ENCODE data around the gene BAX. TPM values are rescaled to one million over a fixed set of nuclear protein-coding genes. Genes with fewer than 3 reads are reported as not detected.

BAX gene
- total and polyA plus RNA-seq, 2 of the 13 experiments (the other 11 are each of a cell fraction or from before 2014, with no cell fraction given) = 139 to 176 TPM

DNA sequence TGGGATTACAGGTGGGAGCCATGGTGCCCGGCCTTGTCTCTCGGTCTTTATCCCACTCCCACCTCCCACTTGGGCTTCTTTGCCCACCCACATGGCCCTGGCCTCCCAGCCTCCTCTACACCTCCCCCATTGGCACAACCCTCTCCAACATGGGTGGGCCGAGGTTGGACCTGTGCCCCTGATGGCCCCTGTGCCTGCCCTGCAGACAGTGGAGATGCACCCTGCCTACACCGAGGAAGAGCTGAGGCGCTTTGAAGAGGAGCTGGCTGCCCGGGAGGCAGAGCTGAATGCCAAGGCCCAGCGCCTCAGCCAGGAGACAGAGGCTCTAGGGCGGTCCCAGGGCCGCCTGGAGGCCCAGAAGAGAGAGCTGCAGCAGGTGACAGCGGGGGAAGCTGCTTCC is 33.7 kb upstream of the BAX start:
- Histone ChIP-seq H3K36me3 (replicated peaks in 1 of 2; ENCODE audit: control insufficient read depth in 1 of 2, insufficient read depth in 2 of 2, low read length in 2 of 2) (peaks cover 5 to 25% of the 10 kb centered on the region in 2 experiments; a peak in 4 of 5 replicates), H3K79me2 (ENCODE audit: insufficient read depth, low read length) (no peaks in the 10 kb centered on the region), H3K9ac (ENCODE audit: insufficient read depth, low read depth, low read length) (no peak overlapping the region), H3K4me1 (ENCODE audit: insufficient read depth, low read length) (no peaks in the 10 kb centered on the region), H4K20me1 (ENCODE audit: insufficient read depth, low read length) (no peaks in the 10 kb centered on the region), H3K9me3 (ENCODE audit: low read length) (no peaks in the 10 kb centered on the region), H3K27ac (ENCODE audit: extremely low read length, insufficient read depth, low read length) (no peak overlapping the region), H3K4me3 (replicated peaks in 1 of 3; ENCODE audit: insufficient read depth in 1 of 3, low read depth in 2 of 3, low read length in 3 of 3) (no peak overlapping the region), H2AFZ (ENCODE audit: low read length) (no peak overlapping the region), H3K27me3 (ENCODE audit: control insufficient read depth in 1 of 2, insufficient read depth in 2 of 2, low read length in 2 of 2) (no peaks in the 10 kb centered on the region), H3K4me2 (ENCODE audit: low read depth, low read length) (no peak overlapping the region)
- no peak for TF ChIP-seq HDAC6 (IDR thresholded peaks at IDR 0.05; ENCODE audit: low read depth, low read length)
- TF ChIP-seq AGO2 (optimal IDR thresholded peaks at IDR 0.05; ENCODE audit: low read depth, low read length) = peak; percentile 20
- no peak for FAIRE-seq
- ChIA-PET CTCF (ENCODE audit: low intra/inter-chr PET ratio, low total read pairs) (no interaction called here), POLR2A (no interaction called here)
- ATAC-seq = no peak; the same call in 2 of the 3 replicates
- in situ Hi-C loops (cut with HindIII; ENCODE audit: extremely low pct_ligation_motif_present, low pct_unique_long_range_greater_than_20kb) (no loop called here), intact Hi-C loops (cut with micrococcal nuclease; ENCODE audit: unreplicated experiment) (no loop called here)
- no peak for DNase-seq (ENCODE audit: low spot score)
- BruUV-seq (replicated peaks) = no TSS peak
- 76% methylated on average over 7 of the region's 10 CpGs for WGBS (ENCODE audit: low lambda C conversion rate)

DNA sequence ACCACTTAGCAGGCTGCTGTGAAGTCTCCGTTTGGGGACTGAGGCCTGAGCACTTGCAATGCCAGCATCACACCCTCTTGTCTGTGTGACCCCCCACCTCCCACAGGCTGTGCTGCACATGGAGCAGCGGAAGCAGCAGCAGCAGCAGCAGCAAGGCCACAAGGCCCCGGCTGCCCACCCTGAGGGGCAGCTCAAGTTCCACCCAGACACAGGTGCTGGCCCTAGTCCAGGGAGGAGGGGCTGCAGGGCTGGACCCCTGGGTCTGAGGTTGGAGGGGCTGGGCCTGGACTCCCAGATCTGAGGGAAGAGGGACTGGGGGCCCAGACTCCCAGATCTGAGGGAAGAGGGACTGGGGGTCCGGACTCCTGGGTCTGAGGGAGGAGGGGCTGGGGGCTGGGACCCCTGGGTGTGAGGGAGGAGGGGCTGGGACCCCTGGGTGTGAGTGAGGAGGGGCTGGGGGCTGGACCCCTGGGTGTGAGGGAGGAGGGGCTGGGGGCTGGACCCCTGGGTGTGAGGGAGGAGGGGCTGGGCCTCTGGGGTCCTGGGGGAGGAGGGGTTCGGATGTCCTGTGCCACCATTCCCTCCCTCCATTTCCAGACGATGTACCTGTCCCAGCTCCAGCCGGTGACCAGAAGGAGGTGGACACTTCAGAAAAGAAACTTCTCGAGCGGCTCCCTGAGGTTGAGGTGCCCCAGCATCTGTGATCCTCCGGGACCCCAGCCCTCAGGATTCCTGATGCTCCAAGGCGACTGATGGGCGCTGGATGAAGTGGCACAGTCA is 32.8 kb upstream of the BAX start:
- Histone ChIP-seq H3K79me2 (ENCODE audit: insufficient read depth, low read length) (no peaks in the 10 kb centered on the region), H3K9me3 (ENCODE audit: low read length) (no peaks in the 10 kb centered on the region), H3K4me1 (ENCODE audit: insufficient read depth, low read length) (no peaks in the 10 kb centered on the region), H3K4me3 (replicated peaks in 1 of 3; ENCODE audit: insufficient read depth in 1 of 3, low read depth in 2 of 3, low read length in 3 of 3) (no peak overlapping the region), H2AFZ (ENCODE audit: low read length) (no peak overlapping the region), H3K36me3 (replicated peaks in 1 of 2; ENCODE audit: control insufficient read depth in 1 of 2, insufficient read depth in 2 of 2, low read length in 2 of 2) (peaks cover 5 to 23% of the 10 kb centered on the region in 2 experiments; a peak in 4 of 5 replicates), H4K20me1 (ENCODE audit: insufficient read depth, low read length) (no peaks in the 10 kb centered on the region), H3K4me2 (ENCODE audit: low read depth, low read length) (no peak overlapping the region), H3K27me3 (ENCODE audit: control insufficient read depth in 1 of 2, insufficient read depth in 2 of 2, low read length in 2 of 2) (no peaks in the 10 kb centered on the region), H3K27ac (ENCODE audit: extremely low read length, insufficient read depth, low read length) (no peak overlapping the region), H3K9ac (ENCODE audit: insufficient read depth, low read depth, low read length) (no peak overlapping the region)
- TF ChIP-seq RBFOX2 (IDR thresholded peaks at IDR 0.05; ENCODE audit: low read depth, low read length) (0 out of 2 replicates have a peak, but pooled peaks have one; percentile 29), POLR2A (IDR thresholded peaks at IDR 0.05; ENCODE audit: insufficient read depth in 1 of 2, low read depth in 2 of 2, low read length in 2 of 2) (0 out of 4 replicates have a peak, but pooled peaks of 1 of the 2 experiments have one; percentile 6), GATAD2A (CRISPR knock-in tag; IDR thresholded peaks at IDR 0.05) (no peak)
- POLR2A ChIA-PET = no interaction called here
- BruUV-seq (replicated peaks) = no TSS peak
- WGBS (ENCODE audit: low lambda C conversion rate) = 93% methylated on average over 5 of the region's 12 CpGs
- CTCF ChIA-PET (ENCODE audit: low intra/inter-chr PET ratio, low total read pairs) = no interaction called here
- in situ Hi-C loops (cut with HindIII; ENCODE audit: extremely low pct_ligation_motif_present, low pct_unique_long_range_greater_than_20kb) = no loop called here
- no peak for FAIRE-seq
- ATAC-seq = no peak
- intact Hi-C loops (cut with micrococcal nuclease; ENCODE audit: unreplicated experiment) = no loop called here
- no peak for DNase-seq (ENCODE audit: low spot score)
